ENCODE results near the gene ADAM17.

DNA sequence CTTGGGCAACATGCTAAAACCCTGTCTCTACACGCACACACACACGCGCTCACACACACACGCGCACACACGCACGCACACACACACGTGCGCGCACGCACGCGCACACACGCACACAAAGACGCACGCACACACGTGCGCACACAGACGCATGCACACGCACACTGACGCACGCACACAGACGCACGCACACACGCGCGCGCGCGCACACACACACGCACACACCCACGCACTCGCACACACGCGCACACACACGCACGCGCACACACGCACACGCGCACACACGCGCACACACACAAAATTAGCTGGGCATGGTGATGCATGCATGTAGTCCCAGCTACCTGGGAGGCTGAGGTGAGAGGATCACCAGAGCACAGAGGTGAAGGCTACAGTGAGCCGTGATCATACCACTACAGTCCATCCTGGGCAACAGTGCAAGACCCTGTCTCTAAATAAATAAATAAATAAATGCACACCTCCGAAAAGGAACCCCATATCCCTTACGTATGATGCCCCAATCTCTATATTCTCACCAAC lies 89.4 kb downstream of the ADAM17 start:
- TF ChIP-seq, protein P1, sequence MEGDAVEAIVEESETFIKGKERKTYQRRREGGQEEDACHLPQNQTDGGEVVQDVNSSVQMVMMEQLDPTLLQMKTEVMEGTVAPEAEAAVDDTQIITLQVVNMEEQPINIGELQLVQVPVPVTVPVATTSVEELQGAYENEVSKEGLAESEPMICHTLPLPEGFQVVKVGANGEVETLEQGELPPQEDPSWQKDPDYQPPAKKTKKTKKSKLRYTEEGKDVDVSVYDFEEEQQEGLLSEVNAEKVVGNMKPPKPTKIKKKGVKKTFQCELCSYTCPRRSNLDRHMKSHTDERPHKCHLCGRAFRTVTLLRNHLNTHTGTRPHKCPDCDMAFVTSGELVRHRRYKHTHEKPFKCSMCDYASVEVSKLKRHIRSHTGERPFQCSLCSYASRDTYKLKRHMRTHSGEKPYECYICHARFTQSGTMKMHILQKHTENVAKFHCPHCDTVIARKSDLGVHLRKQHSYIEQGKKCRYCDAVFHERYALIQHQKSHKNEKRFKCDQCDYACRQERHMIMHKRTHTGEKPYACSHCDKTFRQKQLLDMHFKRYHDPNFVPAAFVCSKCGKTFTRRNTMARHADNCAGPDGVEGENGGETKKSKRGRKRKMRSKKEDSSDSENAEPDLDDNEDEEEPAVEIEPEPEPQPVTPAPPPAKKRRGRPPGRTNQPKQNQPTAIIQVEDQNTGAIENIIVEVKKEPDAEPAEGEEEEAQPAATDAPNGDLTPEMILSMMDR (conservative IDR thresholded peaks at IDR 0.05 in 1 of 2, IDR thresholded peaks at IDR 0.05 in 1 of 2; ENCODE audit: low read depth in 1 of 2, low read length in 2 of 2), result no peak
- no peak for TF ChIP-seq EZH2 (IDR thresholded peaks at IDR 0.05; ENCODE audit: low read length, missing control alignments)

All from fibroblast of lung (primary cell).